Muscle of arm (tissue), 12 donors: Measurements from ENCODE around the gene DNAH5. TPM values are rescaled to one million over a fixed set of nuclear protein-coding genes. Genes with fewer than 3 reads are reported as not detected.

ENCODE experiments used
- DNase-seq: peaks from one replicate; pipeline ENCODE4 v3.0.0-alpha.2; 2013
- polyA plus RNA-seq, 12 donors: library from polyadenylated mRNA; unstranded; fragments of 120-200 nt; gene quantifications; one replicate each; pipeline ENCODE4 v1.2.1, GENCODE V29; 2013; ENCODE audit not compliant: insufficient read length in 12 of 12

Gene DNAH5
- polyA plus RNA-seq, 12 donors = 0.19 to 1.8 (median 0.61) TPM; not detected in 1

GRCh38 chr5:13945271-13945670 lies 783 bp upstream of the DNAH5 start:
- DNase-seq = no peak

- no peak for DNase-seq
Measured at GRCh38 chr5:13943676-13944075, 812 bp downstream of the DNAH5 start.

- DNase-seq = no peak
Measured at GRCh38 chr5:13941468-13941867, 3.0 kb downstream of the DNAH5 start.

- DNase-seq = no peak
Measured at GRCh38 chr5:13939638-13940037, 4.8 kb downstream of the DNAH5 start.

GRCh38 chr5:13934921-13935320 lies 9.6 kb downstream of the DNAH5 start:
- DNase-seq = no peak

GRCh38 chr5:13934125-13934524 lies 10.4 kb downstream of the DNAH5 start:
- no peak for DNase-seq

GRCh38 chr5:13932561-13932960 lies 11.9 kb downstream of the DNAH5 start:
- no peak for DNase-seq

GRCh38 chr5:13932011-13932410 lies 12.5 kb downstream of the DNAH5 start:
- DNase-seq = no peak

- no peak for DNase-seq
Measured at GRCh38 chr5:13930541-13931171, 13.8 kb downstream of the DNAH5 start.

GRCh38 chr5:13926731-13927130 lies 17.8 kb downstream of the DNAH5 start:
- no peak for DNase-seq

GRCh38 chr5:13921578-13921977 lies 22.9 kb downstream of the DNAH5 start:
- DNase-seq = no peak

- no peak for DNase-seq
Measured at GRCh38 chr5:13919786-13920185, 24.7 kb downstream of the DNAH5 start.

- no peak for DNase-seq
Measured at GRCh38 chr5:13919087-13919486, 25.4 kb downstream of the DNAH5 start.

GRCh38 chr5:13917061-13917460 lies 27.4 kb downstream of the DNAH5 start:
- no peak for DNase-seq

- no peak for DNase-seq
Measured at GRCh38 chr5:13913962-13914361, 30.5 kb downstream of the DNAH5 start.

- no peak for DNase-seq
Measured at GRCh38 chr5:13910637-13911288, 33.7 kb downstream of the DNAH5 start.

- DNase-seq = no peak
Measured at GRCh38 chr5:13910201-13910600, 34.3 kb downstream of the DNAH5 start.

- no peak for DNase-seq
Measured at GRCh38 chr5:13909271-13909670, 35.2 kb downstream of the DNAH5 start.

- no peak for DNase-seq
Measured at GRCh38 chr5:13898569-13898968, 45.9 kb downstream of the DNAH5 start.

- DNase-seq = no peak
Measured at GRCh38 chr5:13878357-13878756, 66.1 kb downstream of the DNAH5 start.

- DNase-seq = peak; percentile 33
Measured at GRCh38 chr5:13866792-13867191, 77.7 kb downstream of the DNAH5 start.

GRCh38 chr5:13865312-13865711 lies 79.2 kb downstream of the DNAH5 start:
- no peak for DNase-seq

GRCh38 chr5:13860146-13860545 lies 84.3 kb downstream of the DNAH5 start:
- no peak for DNase-seq
